ENCODE results near the gene ACTL6B.

DNA sequence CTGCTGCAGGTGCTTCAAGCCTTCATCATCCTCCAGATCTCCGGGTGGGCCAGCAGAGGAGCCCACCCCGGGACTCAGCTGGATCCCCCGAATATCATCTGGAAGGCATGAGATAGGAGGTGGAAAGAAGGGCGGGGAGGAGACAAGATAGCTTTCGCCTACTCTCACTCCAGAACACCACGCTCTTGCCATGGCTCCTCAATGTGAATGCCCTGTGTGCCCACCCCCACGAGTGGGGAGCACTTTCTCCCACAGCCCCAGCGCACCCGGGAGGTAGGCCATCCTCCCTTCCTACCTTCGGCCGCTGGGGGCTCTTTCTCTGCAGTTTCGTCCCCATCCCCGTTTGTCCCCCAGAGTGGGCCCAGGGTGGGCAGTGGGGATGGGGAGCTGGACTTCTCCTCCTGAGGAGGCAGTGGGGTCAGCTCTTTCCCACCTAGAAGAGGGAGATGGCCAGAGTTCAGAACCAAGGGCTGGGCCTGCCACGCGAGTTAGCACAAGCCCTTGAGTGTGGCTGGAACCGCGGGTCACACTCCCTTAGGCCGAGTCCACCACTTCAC lies 28.9 kb upstream of the ACTL6B start:
- TF ChIP-seq CTCF (conservative IDR thresholded peaks at IDR 0.05; ENCODE audit: low read depth, low read length) (no peak), EZH2phosphoT487 (IDR thresholded peaks at IDR 0.05; ENCODE audit: borderline replicate concordance, low read length) (no peak)

Data from PC-3 (cell line).